ENCODE data around the gene RRP36. TPM values are rescaled to one million over a fixed set of nuclear protein-coding genes. Genes with fewer than 3 reads are reported as not detected.

The RRP36 gene, protein sequence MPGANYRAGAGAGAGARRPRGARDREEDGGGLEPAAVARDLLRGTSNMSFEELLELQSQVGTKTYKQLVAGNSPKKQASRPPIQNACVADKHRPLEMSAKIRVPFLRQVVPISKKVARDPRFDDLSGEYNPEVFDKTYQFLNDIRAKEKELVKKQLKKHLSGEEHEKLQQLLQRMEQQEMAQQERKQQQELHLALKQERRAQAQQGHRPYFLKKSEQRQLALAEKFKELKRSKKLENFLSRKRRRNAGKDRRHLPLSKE
- polyA plus RNA-seq (2013, experiment 1 of 2), result 116 TPM
- polyA plus RNA-seq (2013, experiment 2 of 2), result 102 TPM

DNA sequence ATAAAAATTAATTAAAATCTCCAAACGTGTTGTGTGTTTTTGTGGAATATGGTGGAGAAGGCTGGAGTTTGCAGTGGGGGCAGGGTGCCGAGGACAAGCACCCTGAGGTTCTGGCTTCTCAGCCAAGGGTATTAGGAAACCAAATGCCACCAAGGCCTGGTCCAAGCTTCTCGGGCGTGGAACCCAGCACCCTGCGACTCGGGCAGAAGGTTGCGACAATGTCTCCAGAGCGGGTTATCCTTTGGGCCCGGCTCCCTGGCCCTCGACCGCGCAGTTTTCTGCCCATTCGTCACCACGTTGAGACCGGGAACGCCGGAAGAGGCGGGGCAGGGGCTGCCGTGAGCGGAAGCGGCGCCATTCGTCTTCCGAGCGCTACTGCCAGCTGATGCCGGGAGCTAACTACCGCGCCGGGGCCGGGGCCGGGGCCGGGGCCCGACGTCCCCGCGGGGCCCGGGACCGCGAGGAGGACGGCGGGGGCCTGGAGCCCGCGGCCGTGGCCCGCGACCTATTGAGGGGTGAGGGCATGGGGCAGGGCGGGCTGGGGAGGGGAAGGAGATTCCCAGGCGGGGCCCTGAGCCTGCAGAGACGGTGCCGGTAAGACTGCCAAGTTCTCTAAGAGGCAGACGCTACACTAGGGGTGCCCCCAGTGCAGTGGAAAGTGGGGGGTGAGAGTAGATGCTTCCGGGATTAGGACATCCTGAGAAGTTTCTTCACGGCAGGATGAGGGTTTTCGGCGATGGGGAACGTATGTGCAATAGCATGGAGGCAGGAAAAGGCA, at the start of gene RRP36:
Gene RRP36, plus strand, starts transcription at position 354 of the 778 bp plus-strand sequence. Its CDS starts 32 bp downstream, at position 386.
- peaks cover 64% of the 10 kb centered on the region for H3K36me3 ChIP-seq (ENCODE audit: insufficient read depth, low read length)

GRCh38 chr6:42971746-42972327, 49.6 kb upstream of the RRP36 start:
- 92% methylated on average over 3 of the region's 3 CpGs for WGBS
- no peak overlapping the region for H3K9ac ChIP-seq (ENCODE audit: low read depth, low read length)
- no peaks in the 10 kb centered on the region for H3K36me3 ChIP-seq (ENCODE audit: insufficient read depth, low read length)
- H3K27me3 ChIP-seq (ENCODE audit: insufficient read depth, low read length), result no peaks in the 10 kb centered on the region
- H3K4me1 ChIP-seq (ENCODE audit: insufficient read depth, low read length), result no peaks in the 10 kb centered on the region; the same call in 1 of the 2 replicates
- no peaks in the 10 kb centered on the region for H3K9me3 ChIP-seq (ENCODE audit: insufficient read depth, low read depth, low read length)
- H3K27ac ChIP-seq (ENCODE audit: low read depth, low read length), result no peak overlapping the region
- no peak overlapping the region for H3K4me3 ChIP-seq (ENCODE audit: low read length)

More for the DNA sequence above, at the start of gene RRP36:
- no peaks in the 10 kb centered on the region for H3K4me1 ChIP-seq (ENCODE audit: insufficient read depth, low read length)
- H3K4me3 ChIP-seq (ENCODE audit: low read length), result peak within 1 kb of the TSS; percentile 100
- peak within 1 kb of the TSS; percentile 91 for H3K27ac ChIP-seq (ENCODE audit: low read depth, low read length)
- WGBS, result 2% methylated on average over 56 of the region's 56 CpGs
- H3K27me3 ChIP-seq (ENCODE audit: insufficient read depth, low read length), result no peaks in the 10 kb centered on the region
- H3K9me3 ChIP-seq (ENCODE audit: insufficient read depth, low read depth, low read length), result no peaks in the 10 kb centered on the region
- peak within 1 kb of the TSS; percentile 99 for H3K9ac ChIP-seq (ENCODE audit: low read depth, low read length)

DNA sequence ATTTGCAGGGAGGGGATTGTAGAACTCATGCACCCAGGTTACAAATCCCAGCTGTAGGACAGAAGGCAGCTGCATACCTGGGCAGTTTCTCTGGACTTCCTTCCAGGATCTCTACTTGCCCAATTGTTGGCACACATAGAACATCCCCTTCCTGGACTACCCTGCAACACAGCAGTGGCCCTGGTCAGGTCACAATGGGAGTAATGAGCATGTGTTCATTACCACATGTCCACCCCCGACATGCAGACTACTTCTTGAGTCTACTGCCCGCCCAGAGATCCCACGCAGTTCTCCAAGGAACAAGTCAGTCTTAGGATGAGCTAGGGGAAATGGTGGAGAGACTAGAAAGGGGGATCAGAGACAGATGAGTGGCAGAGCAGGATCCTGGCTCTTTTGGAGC, 47.5 kb upstream of the RRP36 start:
- H3K4me1 ChIP-seq (ENCODE audit: insufficient read depth, low read length), result no peaks in the 10 kb centered on the region; the same call in 1 of the 2 replicates
- WGBS, result 96% methylated on average over 3 of the region's 3 CpGs

GRCh38 chr6:42974919-42975505, 46.4 kb upstream of the RRP36 start:
- peaks cover 7% of the 10 kb centered on the region; the same call in 1 of the 2 replicates for H3K4me1 ChIP-seq (ENCODE audit: insufficient read depth, low read length)
- no peaks in the 10 kb centered on the region for H3K36me3 ChIP-seq (ENCODE audit: insufficient read depth, low read length)
- no peak overlapping the region for H3K9ac ChIP-seq (ENCODE audit: low read depth, low read length)
- no peak overlapping the region for H3K4me3 ChIP-seq (ENCODE audit: low read length)
- H3K9me3 ChIP-seq (ENCODE audit: insufficient read depth, low read depth, low read length), result no peaks in the 10 kb centered on the region
- WGBS, result 91% methylated on average over 5 of the region's 5 CpGs
- no peaks in the 10 kb centered on the region for H3K27me3 ChIP-seq (ENCODE audit: insufficient read depth, low read length)
- H3K27ac ChIP-seq (ENCODE audit: low read depth, low read length), result no peak overlapping the region

More for the DNA sequence above, 47.5 kb upstream of the RRP36 start:
- Histone ChIP-seq H3K27ac (ENCODE audit: low read depth, low read length) (no peak overlapping the region), H3K27me3 (ENCODE audit: insufficient read depth, low read length) (no peaks in the 10 kb centered on the region), H3K36me3 (ENCODE audit: insufficient read depth, low read length) (no peaks in the 10 kb centered on the region), H3K9me3 (ENCODE audit: insufficient read depth, low read depth, low read length) (no peaks in the 10 kb centered on the region), H3K9ac (ENCODE audit: low read depth, low read length) (no peak overlapping the region), H3K4me3 (ENCODE audit: low read length) (no peak overlapping the region)

- Histone ChIP-seq H3K9me3 (ENCODE audit: insufficient read depth, low read depth, low read length) (no peaks in the 10 kb centered on the region), H3K27ac (ENCODE audit: low read depth, low read length) (no peak overlapping the region), H3K36me3 (ENCODE audit: insufficient read depth, low read length) (no peaks in the 10 kb centered on the region), H3K27me3 (ENCODE audit: insufficient read depth, low read length) (no peaks in the 10 kb centered on the region), H3K4me1 (ENCODE audit: insufficient read depth, low read length) (peaks cover 7% of the 10 kb centered on the region; the same call in 1 of the 2 replicates), H3K4me3 (ENCODE audit: low read length) (peak overlapping the region; percentile 61), H3K9ac (ENCODE audit: low read depth, low read length) (peak overlapping the region; percentile 61)
- 2% methylated on average over 28 of the region's 28 CpGs for WGBS
Observed at GRCh38 chr6:42978487-42978838, 43.0 kb upstream of the RRP36 start.

DNA sequence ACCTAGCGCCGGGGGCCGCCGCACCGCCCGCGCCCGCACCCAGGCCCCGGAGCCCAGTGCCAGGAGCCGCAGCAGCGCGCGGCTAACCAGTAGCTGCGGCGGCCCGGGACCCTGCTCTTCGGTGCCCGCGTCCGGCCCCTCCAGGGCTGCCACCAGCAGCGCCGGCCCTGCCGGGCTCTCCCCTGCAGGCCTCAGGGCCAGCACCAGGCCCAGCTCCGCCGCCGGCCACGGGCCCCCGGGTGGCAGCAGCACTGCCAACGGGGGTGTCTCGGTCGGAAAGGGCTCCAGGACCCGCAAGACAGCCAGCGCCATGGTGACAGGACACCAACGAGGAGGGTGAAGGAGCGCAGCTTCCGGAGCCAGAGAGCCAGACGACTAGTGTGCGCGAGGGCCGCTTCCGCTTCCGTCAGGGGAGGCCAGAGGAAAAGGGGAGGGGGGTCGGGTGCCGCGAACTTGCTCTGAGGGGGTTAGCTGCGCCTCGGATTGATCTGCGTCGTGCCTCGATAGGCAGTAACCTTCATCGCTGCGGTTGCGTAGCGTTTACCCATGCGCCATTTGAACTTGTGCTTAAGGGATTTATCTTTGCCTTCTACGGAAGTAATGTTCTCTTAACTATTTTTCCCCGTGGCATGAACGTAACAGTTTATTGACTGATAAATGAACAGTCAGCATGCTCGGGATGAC, 42.4 kb upstream of the RRP36 start, which contains the start of gene PEX6:
Gene PEX6, minus strand, starts transcription at position 343 of the 684 bp plus-strand sequence. Its CDS starts 31 bp downstream, at position 312.
- Histone ChIP-seq H3K36me3 (ENCODE audit: insufficient read depth, low read length) (no peaks in the 10 kb centered on the region), H3K9me3 (ENCODE audit: insufficient read depth, low read depth, low read length) (no peaks in the 10 kb centered on the region), H3K27ac (ENCODE audit: low read depth, low read length) (peak within 1 kb of the TSS; percentile 29; the same call in 1 of the 2 replicates), H3K4me1 (ENCODE audit: insufficient read depth, low read length) (peaks cover 7% of the 10 kb centered on the region; the same call in 1 of the 2 replicates), H3K9ac (ENCODE audit: low read depth, low read length) (peak within 1 kb of the TSS; percentile 61), H3K27me3 (ENCODE audit: insufficient read depth, low read length) (no peaks in the 10 kb centered on the region), H3K4me3 (ENCODE audit: low read length) (peak within 1 kb of the TSS; percentile 61)
- WGBS, result 1% methylated on average over 59 of the region's 59 CpGs

- Histone ChIP-seq H3K9me3 (ENCODE audit: insufficient read depth, low read depth, low read length) (no peaks in the 10 kb centered on the region), H3K27me3 (ENCODE audit: insufficient read depth, low read length) (no peaks in the 10 kb centered on the region), H3K36me3 (ENCODE audit: insufficient read depth, low read length) (no peaks in the 10 kb centered on the region), H3K4me1 (ENCODE audit: insufficient read depth, low read length) (peaks cover 7% of the 10 kb centered on the region; the same call in 1 of the 2 replicates), H3K4me3 (ENCODE audit: low read length) (peak overlapping the region; percentile 61), H3K9ac (ENCODE audit: low read depth, low read length) (peak overlapping the region; percentile 61), H3K27ac (ENCODE audit: low read depth, low read length) (peak overlapping the region; percentile 29; the same call in 1 of the 2 replicates)
- WGBS, result 69% methylated on average over 9 of the region's 9 CpGs
Observed at GRCh38 chr6:42979523-42980177, 41.8 kb upstream of the RRP36 start.

GRCh38 chr6:42981836-42982235, 39.6 kb upstream of the RRP36 start:
- H3K4me3 ChIP-seq (ENCODE audit: low read length), result no peak overlapping the region
- no peaks in the 10 kb centered on the region for H3K27me3 ChIP-seq (ENCODE audit: insufficient read depth, low read length)
- H3K9ac ChIP-seq (ENCODE audit: low read depth, low read length), result no peak overlapping the region
- WGBS, result 89% methylated on average over 5 of the region's 5 CpGs
- H3K9me3 ChIP-seq (ENCODE audit: insufficient read depth, low read depth, low read length), result no peaks in the 10 kb centered on the region
- H3K36me3 ChIP-seq (ENCODE audit: insufficient read depth, low read length), result no peaks in the 10 kb centered on the region
- peaks cover 7% of the 10 kb centered on the region; the same call in 1 of the 2 replicates for H3K4me1 ChIP-seq (ENCODE audit: insufficient read depth, low read length)
- H3K27ac ChIP-seq (ENCODE audit: low read depth, low read length), result no peak overlapping the region

DNA sequence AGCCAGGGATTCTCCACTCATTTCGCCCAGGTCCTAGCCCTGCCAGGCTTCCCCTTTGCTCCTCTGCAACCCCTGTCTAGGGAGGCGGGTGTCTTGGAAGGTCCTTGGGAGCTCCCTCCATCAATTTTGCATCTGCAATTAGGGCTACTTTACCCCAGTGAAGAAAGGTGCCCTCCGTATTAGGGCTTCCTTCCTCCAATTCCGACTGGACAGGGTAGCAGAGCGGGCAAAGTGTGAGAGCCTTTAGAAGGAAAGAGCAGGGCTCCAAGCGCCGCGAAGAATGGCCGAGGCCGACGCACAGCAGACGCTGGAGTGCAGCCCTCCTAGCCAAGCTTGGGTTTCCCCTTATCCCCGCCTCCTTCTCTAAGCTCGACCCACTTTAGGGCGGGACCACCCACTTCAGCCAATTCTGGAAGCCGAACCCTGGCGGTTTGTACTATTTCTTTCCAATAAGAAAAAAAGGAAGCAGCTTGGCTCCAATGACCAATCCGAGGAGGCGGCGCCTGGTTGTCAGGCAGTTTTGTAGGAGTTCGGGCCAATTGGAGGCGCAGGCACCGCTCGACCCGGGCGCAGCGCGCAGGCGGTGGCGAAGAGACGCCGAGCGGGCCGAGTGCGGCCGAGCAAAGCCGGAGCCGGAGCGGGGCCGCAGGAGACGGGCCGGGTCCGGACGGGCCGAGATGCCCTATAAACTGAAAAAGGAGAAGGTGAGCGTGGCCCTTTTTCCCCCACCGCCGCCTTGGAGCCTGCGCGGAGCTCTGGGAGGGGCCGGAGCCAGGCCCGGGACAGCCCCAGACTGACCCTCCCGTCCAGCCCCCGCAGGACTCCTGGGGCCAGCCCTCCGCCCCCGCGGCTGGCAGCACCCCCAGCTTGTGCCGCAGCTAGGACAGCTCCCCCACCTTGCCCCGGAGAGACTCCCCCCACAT, 37.2 kb upstream of the RRP36 start, which contains the start of gene PPP2R5D:
Gene PPP2R5D, plus strand, starts transcription at position 570 of the 923 bp plus-strand sequence. Its CDS starts 108 bp downstream, at position 678.
- Histone ChIP-seq H3K9ac (ENCODE audit: low read depth, low read length) (peak within 1 kb of the TSS; percentile 77), H3K36me3 (ENCODE audit: insufficient read depth, low read length) (peaks cover 8% of the 10 kb centered on the region; the same call in 1 of the 2 replicates), H3K27ac (ENCODE audit: low read depth, low read length) (peak within 1 kb of the TSS; percentile 73), H3K4me1 (ENCODE audit: insufficient read depth, low read length) (peaks cover 7% of the 10 kb centered on the region; the same call in 1 of the 2 replicates), H3K9me3 (ENCODE audit: insufficient read depth, low read depth, low read length) (no peaks in the 10 kb centered on the region), H3K4me3 (ENCODE audit: low read length) (peak within 1 kb of the TSS; percentile 75), H3K27me3 (ENCODE audit: insufficient read depth, low read length) (no peaks in the 10 kb centered on the region)
- under 1% methylated on average over 59 of the region's 59 CpGs for WGBS
